Neutrophil (primary cell): ENCODE results near the gene AAR2.

Experiments used
- H3K27ac ChIP-seq: fragments of 200-600 bp; sonication (generic); 2 replicates; pipeline ENCODE4 v1.5.1; 2016; ENCODE audit warnings: mild to moderate bottlenecking, moderate library complexity
- H3K27me3 ChIP-seq: fragments of 200-600 bp; sonication (generic); 2 replicates; pipeline ENCODE4 v1.6.0; 2016; ENCODE audit warnings: mild to moderate bottlenecking
- H3K36me3 ChIP-seq: fragments of 200-600 bp; sonication (generic); 2 replicates; pipeline ENCODE4 v1.5.1; 2017
- H3K4me1 ChIP-seq, 2 experiments: fragments of 200-600 bp in 1 of 2; sonication (generic) in 1 of 2; 1 replicate in 1 of 2; 2 replicates in 1 of 2; pipeline versions ENCODE4 v1.5.1 to v1.6.1; 2013 to 2016; ENCODE audit warnings: low read depth in 1 of 2, low read length in 1 of 2, mild to moderate bottlenecking in 1 of 2, moderate library complexity in 1 of 2; ENCODE audit not compliant: control insufficient read depth in 1 of 2, insufficient read depth in 1 of 2
- H3K4me3 ChIP-seq, 2 experiments: fragments of 200-600 bp in 1 of 2; sonication (generic) in 1 of 2; 1 replicate in 1 of 2; 2 replicates in 1 of 2; pipeline ENCODE4 v1.5.1; 2013 to 2016; ENCODE audit warnings: low read depth in 1 of 2, low read length in 1 of 2, mild to moderate bottlenecking in 1 of 2, moderate library complexity in 1 of 2
- H3K9me3 ChIP-seq: fragments of 200-600 bp; sonication (generic); 2 replicates; pipeline ENCODE4 v1.5.1; 2016
- TF ChIP-seq, protein P1 (sequence below): fragments of 200-600 bp; sonication (generic); IDR thresholded peaks from 2 replicates; pipeline ENCODE4 v1.5.1; 2016; ENCODE audit warnings: antibody characterized with exemption

Gene AAR2

DNA sequence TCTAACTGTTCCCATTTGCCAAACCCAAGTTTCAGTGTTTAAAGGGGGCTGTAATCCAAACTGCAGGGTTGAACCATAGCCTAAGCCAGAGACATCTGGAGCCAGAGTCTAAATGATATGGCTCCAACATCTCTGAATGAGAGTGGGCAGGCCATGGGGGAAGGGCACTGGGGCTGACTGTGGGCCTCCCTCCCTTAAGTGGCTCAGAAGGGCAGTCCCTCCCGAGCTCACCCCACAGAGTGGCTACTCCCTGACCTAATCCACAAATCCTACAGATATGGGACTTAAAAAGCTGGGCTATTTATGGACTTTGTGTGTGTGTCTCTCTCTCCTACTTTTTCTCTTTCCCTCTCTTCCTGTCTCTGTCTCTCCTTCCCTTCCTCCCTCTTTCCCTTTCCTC lies 35.8 kb upstream of the AAR2 start:
- Histone ChIP-seq H3K36me3 (no peaks in the 10 kb centered on the region), H3K4me3 (no peak overlapping the region), H3K9me3 (no peaks in the 10 kb centered on the region), H3K4me1 (no peaks in the 10 kb centered on the region), H3K27me3 (peaks cover 34% of the 10 kb centered on the region), H3K27ac (no peak overlapping the region)
- TF ChIP-seq, protein P1, sequence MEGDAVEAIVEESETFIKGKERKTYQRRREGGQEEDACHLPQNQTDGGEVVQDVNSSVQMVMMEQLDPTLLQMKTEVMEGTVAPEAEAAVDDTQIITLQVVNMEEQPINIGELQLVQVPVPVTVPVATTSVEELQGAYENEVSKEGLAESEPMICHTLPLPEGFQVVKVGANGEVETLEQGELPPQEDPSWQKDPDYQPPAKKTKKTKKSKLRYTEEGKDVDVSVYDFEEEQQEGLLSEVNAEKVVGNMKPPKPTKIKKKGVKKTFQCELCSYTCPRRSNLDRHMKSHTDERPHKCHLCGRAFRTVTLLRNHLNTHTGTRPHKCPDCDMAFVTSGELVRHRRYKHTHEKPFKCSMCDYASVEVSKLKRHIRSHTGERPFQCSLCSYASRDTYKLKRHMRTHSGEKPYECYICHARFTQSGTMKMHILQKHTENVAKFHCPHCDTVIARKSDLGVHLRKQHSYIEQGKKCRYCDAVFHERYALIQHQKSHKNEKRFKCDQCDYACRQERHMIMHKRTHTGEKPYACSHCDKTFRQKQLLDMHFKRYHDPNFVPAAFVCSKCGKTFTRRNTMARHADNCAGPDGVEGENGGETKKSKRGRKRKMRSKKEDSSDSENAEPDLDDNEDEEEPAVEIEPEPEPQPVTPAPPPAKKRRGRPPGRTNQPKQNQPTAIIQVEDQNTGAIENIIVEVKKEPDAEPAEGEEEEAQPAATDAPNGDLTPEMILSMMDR = no peak

DNA sequence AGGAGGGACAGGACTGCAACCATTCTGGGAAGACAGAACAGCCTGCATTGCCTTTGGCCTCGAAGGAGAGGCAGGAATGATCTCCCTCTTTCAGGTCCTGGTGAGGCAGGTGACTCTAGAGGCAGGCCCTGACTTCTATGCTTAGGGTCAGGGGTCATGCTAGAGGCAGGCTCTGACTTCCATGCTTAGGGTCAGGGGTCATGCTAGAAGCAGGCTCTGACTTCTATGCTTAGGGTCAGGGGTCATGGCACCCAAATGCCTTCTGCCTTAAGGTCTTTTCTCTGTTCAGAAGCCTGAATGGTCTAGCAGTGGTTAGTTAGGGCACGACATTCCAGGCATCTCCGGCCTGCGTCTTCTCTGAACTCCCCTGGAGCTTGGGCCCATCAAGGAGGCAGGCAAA lies 35.1 kb upstream of the AAR2 start:
- no peak overlapping the region for H3K27ac ChIP-seq
- no peaks in the 10 kb centered on the region for H3K4me1 ChIP-seq
- H3K36me3 ChIP-seq = no peaks in the 10 kb centered on the region
- no peaks in the 10 kb centered on the region for H3K9me3 ChIP-seq
- H3K4me3 ChIP-seq = no peak overlapping the region
- TF ChIP-seq, protein P1 = no peak
- peaks cover 31% of the 10 kb centered on the region for H3K27me3 ChIP-seq

DNA sequence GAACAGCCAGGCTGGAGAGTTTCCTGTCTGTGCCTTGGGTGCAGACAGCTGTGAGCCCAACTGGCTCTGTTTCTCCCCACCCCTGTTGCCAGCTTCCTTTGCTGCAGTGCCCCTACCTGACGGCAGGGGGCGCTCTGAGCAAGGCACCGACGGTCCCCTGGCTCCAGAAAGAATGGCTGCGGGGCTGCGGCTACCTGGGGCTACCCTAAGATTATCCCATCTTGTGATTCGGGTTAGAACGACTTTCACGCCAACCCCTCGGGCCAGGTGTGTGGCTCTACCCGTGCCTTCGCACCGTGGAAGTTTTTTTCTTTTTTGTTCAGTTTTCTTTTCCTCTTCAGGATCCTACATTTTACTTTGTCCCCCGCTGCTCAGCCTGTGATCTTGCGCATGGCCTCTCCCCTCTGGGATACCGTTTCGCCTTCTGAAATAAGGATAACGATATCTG lies 33.4 kb upstream of the AAR2 start:
- Histone ChIP-seq H3K4me1 (no peaks in the 10 kb centered on the region), H3K4me3 (no peak overlapping the region), H3K9me3 (no peaks in the 10 kb centered on the region), H3K27me3 (peaks cover 19% of the 10 kb centered on the region), H3K27ac (no peak overlapping the region), H3K36me3 (no peaks in the 10 kb centered on the region)
- TF ChIP-seq, protein P1 = peak; percentile 93

DNA sequence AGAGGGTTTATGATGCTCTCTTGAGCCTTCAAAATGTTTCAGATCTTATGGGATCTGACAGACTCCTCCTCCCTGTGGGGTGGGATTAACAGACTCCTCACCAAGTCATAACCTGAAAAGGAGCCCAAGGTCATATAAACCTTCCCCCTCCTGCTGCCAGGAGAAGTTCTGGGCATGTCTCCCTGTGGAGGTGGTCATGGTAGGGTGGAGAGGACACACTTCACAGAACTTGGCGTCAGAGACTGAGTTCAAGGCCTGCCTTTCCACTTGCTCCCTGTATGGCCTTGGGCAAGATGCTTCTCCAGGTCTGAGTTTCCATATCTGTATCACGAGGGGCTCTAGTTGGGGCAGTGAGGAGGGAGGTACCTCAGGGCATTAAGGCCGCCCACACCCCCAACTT lies 32.4 kb upstream of the AAR2 start:
- no peaks in the 10 kb centered on the region for H3K9me3 ChIP-seq
- H3K4me1 ChIP-seq = no peaks in the 10 kb centered on the region
- TF ChIP-seq, protein P1 = no peak
- no peak overlapping the region for H3K4me3 ChIP-seq
- no peaks in the 10 kb centered on the region for H3K36me3 ChIP-seq
- H3K27me3 ChIP-seq = peaks cover 15% of the 10 kb centered on the region
- H3K27ac ChIP-seq = no peak overlapping the region

DNA sequence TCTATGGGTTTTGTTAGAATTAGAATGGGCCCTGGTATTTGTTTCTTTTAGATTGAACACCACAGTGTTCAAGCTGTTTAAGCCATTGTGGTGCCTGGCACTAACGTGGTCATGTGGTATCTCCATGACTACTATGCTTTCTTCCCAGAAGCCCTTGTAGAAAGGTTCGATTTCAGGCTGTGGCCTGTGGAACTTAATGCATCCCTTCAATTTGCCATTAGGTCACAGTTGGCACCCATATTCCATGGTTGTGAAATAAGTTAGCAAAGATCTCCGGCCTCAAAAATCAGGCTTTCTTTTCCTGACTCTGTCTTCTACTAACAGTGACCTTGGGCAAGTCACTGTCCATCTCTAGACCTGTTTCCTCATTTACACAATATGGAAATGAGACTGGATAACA lies 31.3 kb upstream of the AAR2 start:
- Histone ChIP-seq H3K27ac (no peak overlapping the region), H3K36me3 (no peaks in the 10 kb centered on the region), H3K4me1 (no peaks in the 10 kb centered on the region), H3K9me3 (no peaks in the 10 kb centered on the region), H3K27me3 (peaks cover 15% of the 10 kb centered on the region), H3K4me3 (no peak overlapping the region)
- TF ChIP-seq, protein P1 = no peak

DNA sequence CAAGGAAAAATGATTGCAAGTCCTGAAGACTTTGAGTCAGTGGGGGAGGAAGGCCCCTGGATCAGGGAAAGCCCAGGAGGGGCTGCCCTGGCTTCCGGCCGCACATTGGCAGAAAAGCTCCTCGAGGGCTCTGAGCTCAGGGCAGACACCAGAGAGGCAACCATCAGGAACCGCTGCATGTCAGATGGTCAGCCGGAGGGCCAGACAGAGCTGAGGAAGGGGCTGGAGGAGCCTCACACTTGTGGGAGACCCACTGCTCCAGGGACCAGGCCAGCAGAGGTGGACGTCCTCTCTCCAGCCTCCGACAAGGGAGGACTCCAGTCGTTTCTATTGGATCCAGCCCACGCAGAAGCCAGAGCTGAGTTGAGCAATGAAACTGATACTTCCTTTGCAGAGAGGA lies 30.2 kb upstream of the AAR2 start:
- Histone ChIP-seq H3K27me3 (peaks cover 12% of the 10 kb centered on the region), H3K9me3 (no peaks in the 10 kb centered on the region), H3K27ac (no peak overlapping the region), H3K4me3 (no peak overlapping the region), H3K36me3 (no peaks in the 10 kb centered on the region), H3K4me1 (no peaks in the 10 kb centered on the region)
- TF ChIP-seq, protein P1 = no peak
